Measurements from ENCODE around the gene ZNF335.

GRCh38 chr20:45912344-45912682 is 59.7 kb downstream of the ZNF335 start:
- TF ChIP-seq TAF1 (IDR thresholded peaks at IDR 0.05; ENCODE audit: borderline replicate concordance, insufficient read depth, low read length) (no peak), SIN3A (IDR thresholded peaks at IDR 0.05; ENCODE audit: borderline replicate concordance, insufficient read depth, low read length) (no peak), POLR2AphosphoS5 (IDR thresholded peaks at IDR 0.05; ENCODE audit: low read depth, low read length) (no peak), REST (IDR thresholded peaks at IDR 0.05; ENCODE audit: insufficient read depth in 1 of 2, low read depth in 2 of 2, low read length in 2 of 2) (no peak)
